NB4 (cell line): Measurements from ENCODE around the gene CUX1.

Experiments used
- DNase-seq: peaks from one replicate; pipeline ENCODE4 v3.0.0; 2010; ENCODE audit warnings: low read depth
- H3K4me3 ChIP-seq: one replicate; pipeline ENCODE4 v1.5.1; 2011; ENCODE audit warnings: mild to moderate bottlenecking, low read depth, low read length, moderate library complexity
- CTCF ChIP-seq: IDR thresholded peaks from one replicate; pipeline ENCODE4 v1.5.1; 2012; ENCODE audit warnings: low read depth, low read length
- MYC ChIP-seq: IDR thresholded peaks from 2 replicates; pipeline ENCODE4 v1.6.1; 2011; ENCODE audit warnings: low read depth, low read length
- POLR2A ChIP-seq: IDR thresholded peaks from 2 replicates; pipeline ENCODE4 v1.6.1; 2011; ENCODE audit warnings: mild to moderate bottlenecking; ENCODE audit not compliant: insufficient read length; ENCODE audit errors: extremely low read depth
- TF ChIP-seq, protein P1 (sequence below): IDR thresholded peaks from 2 replicates; pipeline ENCODE4 v1.6.1; 2011; ENCODE audit warnings: low read depth, low read length

Gene CUX1

DNA sequence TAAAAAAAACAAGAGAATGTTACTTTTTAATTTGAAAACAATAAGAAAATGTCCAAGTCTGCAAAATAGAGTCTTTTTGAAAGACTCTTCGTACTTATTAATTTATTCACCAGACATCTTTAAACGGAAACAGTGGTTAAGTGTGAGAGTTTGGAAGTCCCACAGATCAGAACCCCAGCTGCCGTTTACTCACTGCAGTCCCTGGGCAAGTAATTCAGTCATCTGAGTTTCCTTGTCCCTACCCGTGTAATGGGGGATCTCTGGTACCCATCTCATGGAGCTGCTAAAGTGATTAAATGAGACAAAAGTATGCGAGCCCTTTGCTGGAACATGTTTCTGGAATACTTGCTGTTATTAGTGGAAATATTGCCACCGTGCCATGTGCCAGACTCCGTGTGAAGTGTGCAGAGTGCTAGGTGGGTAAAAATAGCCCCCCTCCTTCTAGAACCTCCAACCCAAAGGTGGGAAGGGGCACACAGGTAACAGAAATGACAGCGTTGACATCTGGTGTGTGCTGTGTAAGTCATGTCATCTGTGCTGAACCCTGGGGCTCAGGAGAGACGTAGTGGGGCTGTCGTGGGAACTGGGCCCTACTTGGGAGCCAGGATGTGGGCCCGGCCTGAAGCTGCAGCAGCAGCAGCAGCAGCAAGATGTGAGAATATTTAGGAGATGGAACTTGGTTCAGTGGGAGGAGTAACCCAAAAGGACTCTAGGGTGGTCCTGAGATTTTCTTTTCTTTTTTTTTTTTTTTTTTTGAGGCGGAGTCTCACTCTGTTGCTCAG lies 140.5 kb downstream of the CUX1 start:
- TF ChIP-seq MYC, result no peak
- no peak for TF ChIP-seq CTCF
- TF ChIP-seq, protein P1, sequence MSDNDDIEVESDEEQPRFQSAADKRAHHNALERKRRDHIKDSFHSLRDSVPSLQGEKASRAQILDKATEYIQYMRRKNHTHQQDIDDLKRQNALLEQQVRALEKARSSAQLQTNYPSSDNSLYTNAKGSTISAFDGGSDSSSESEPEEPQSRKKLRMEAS, result no peak
- no peak for TF ChIP-seq POLR2A
- H3K4me3 ChIP-seq, result no peak overlapping the region
- no peak for DNase-seq

DNA sequence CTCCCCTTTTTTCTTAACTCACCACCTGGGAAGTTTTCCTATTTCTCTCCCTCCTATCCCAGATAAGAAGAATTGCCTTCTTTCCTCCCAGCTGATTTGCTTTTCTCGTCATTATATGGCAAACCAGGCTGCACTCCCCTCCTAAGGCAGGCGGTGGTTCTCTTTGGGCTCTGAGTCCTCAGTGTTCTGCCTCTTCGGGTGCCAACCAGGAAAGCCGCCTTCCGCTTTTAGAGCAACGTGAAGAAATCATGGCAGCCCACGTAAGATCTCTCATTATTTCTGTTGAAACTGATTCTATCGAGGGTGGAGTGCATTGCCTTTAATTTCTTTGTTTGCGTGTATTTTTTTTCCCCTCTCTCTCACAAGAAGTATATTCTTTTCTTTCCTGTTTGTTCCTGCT lies 141.9 kb downstream of the CUX1 start:
- TF ChIP-seq MYC (no peak), POLR2A (no peak), CTCF (no peak)
- TF ChIP-seq, protein P1, result no peak
- H3K4me3 ChIP-seq, result no peak overlapping the region
- no peak for DNase-seq

DNA sequence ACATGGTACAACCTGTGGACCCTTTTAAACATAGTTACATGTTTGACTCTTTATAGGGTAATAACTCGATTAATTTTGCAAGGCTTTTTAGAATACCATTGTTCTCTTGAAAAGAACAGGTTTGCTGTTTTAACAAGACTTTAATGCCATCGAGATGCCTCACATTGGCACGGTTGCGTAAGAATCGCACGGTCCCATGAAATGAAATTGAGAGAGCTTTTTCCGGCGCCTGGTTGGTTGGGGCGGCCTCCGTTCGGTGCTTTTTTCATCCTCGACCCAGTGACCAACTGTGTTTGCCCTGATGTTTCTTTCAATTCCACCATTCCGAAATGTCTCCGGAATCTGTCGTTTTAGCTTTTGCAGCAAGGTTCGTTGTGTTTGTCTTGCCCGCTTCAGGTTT lies 142.4 kb downstream of the CUX1 start:
- H3K4me3 ChIP-seq, result no peak overlapping the region
- no peak for DNase-seq
- TF ChIP-seq POLR2A, result no peak
- TF ChIP-seq MYC, result no peak
- no peak for TF ChIP-seq CTCF
- TF ChIP-seq, protein P1, result no peak

DNA sequence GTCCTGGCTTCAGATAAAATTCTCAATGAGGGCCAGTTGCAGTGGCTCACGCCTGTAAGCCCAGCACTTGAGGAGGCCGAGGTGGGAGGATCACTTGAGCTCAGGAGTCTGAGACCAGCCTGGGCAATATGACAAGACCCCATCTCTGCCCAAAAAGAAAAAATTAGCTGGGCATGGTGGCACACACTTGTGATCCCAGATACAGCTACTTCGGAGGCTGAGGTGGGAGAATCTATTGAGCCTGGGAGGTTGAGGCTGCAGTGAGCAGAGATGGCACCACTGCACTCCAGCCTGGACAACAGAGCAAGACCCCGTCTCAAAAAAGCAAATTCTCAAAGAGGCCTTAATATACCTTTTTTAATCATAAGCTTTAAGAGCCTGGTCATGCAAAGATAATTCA lies 142.9 kb downstream of the CUX1 start:
- TF ChIP-seq POLR2A, result no peak
- TF ChIP-seq MYC, result no peak
- TF ChIP-seq, protein P1, result no peak
- no peak for TF ChIP-seq CTCF
- DNase-seq, result no peak

GRCh38 chr7:101960985-101961708 lies 143.7 kb downstream of the CUX1 start:
- no peak for DNase-seq
- H3K4me3 ChIP-seq, result no peak overlapping the region
- TF ChIP-seq CTCF, result no peak
- no peak for TF ChIP-seq MYC
- TF ChIP-seq, protein P1, result no peak
- no peak for TF ChIP-seq POLR2A

More for the DNA sequence above, 142.9 kb downstream of the CUX1 start:
- H3K4me3 ChIP-seq, result no peak overlapping the region
